ENCODE measurements around the gene NCOA7. TPM values are rescaled to one million over a fixed set of nuclear protein-coding genes. Genes with fewer than 3 reads are reported as not detected.

NCOA7 gene
- total RNA-seq, 1 experiment from 2014 or later, result 14.4 TPM

DNA sequence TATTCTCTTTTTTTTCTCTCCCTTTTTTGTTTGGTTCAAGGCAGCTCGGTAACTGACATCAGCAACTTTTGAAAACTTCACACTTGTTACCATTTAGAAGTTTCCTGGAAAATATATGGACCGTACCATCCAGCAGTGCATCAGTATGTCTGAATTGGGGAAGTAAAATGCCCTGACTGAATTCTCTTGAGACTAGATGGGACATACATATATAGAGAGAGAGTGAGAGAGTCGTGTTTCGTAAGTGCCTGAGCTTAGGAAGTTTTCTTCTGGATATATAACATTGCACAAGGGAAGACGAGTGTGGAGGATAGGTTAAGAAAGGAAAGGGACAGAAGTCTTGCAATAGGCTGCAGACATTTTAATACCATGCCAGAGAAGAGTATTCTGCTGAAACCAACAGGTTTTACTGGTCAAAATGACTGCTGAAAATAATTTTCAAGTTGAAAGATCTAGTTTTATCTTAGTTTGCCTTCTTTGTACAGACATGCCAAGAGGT lies 30.8 kb upstream of the NCOA7 start:
- Mint-ChIP-seq H3K36me3 (peaks cover 43% of the 10 kb centered on the region), H3K27ac (no peak overlapping the region; the same call in 1 of the 2 replicates), H3K4me3 (no peak overlapping the region), H3K4me1 (peaks cover 29% of the 10 kb centered on the region), H3K27me3 (ENCODE audit: low read depth) (no peaks in the 10 kb centered on the region; the same call in none of the 2 replicates), H3K9me3 (no peaks in the 10 kb centered on the region)
- DNase-seq (ENCODE audit: low spot score) (no peak), ATAC-seq (no peak)
- ChIA-PET CTCF (interaction anchor here (0.8 to 1.6 kb wide), 3 partner anchors 31 to 448 kb away, joined by 3 to 9 read pairs (median 4); partner anchors contain the start of gene NCOA7), POLR2A (no interaction called here)
- TF ChIP-seq SOX15 (CRISPR knock-in tag; IDR thresholded peaks at IDR 0.05), result no peak
- no peak for TF ChIP-seq ELF4 (CRISPR knock-in tag; IDR thresholded peaks at IDR 0.05; ENCODE audit: low read depth)
- TF ChIP-seq, protein P1, sequence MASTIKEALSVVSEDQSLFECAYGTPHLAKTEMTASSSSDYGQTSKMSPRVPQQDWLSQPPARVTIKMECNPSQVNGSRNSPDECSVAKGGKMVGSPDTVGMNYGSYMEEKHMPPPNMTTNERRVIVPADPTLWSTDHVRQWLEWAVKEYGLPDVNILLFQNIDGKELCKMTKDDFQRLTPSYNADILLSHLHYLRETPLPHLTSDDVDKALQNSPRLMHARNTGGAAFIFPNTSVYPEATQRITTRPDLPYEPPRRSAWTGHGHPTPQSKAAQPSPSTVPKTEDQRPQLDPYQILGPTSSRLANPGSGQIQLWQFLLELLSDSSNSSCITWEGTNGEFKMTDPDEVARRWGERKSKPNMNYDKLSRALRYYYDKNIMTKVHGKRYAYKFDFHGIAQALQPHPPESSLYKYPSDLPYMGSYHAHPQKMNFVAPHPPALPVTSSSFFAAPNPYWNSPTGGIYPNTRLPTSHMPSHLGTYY (CRISPR knock-in tag; IDR thresholded peaks at IDR 0.05), result no peak
- TF ChIP-seq, protein P2, sequence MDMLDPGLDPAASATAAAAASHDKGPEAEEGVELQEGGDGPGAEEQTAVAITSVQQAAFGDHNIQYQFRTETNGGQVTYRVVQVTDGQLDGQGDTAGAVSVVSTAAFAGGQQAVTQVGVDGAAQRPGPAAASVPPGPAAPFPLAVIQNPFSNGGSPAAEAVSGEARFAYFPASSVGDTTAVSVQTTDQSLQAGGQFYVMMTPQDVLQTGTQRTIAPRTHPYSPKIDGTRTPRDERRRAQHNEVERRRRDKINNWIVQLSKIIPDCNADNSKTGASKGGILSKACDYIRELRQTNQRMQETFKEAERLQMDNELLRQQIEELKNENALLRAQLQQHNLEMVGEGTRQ (CRISPR knock-in tag; IDR thresholded peaks at IDR 0.05), result no peak
- TF ChIP-seq MXD4 (CRISPR knock-in tag; IDR thresholded peaks at IDR 0.05; ENCODE audit: borderline replicate concordance), result no peak
- TF ChIP-seq NFATC4 (CRISPR knock-in tag; IDR thresholded peaks at IDR 0.05), result no peak
- TF ChIP-seq, protein P3, sequence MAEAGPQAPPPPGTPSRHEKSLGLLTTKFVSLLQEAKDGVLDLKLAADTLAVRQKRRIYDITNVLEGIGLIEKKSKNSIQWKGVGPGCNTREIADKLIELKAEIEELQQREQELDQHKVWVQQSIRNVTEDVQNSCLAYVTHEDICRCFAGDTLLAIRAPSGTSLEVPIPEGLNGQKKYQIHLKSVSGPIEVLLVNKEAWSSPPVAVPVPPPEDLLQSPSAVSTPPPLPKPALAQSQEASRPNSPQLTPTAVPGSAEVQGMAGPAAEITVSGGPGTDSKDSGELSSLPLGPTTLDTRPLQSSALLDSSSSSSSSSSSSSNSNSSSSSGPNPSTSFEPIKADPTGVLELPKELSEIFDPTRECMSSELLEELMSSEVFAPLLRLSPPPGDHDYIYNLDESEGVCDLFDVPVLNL (CRISPR knock-in tag; IDR thresholded peaks at IDR 0.05; ENCODE audit: borderline replicate concordance, low read depth), result no peak
- no peak for TF ChIP-seq PRRX2 (CRISPR knock-in tag; IDR thresholded peaks at IDR 0.05)
- TF ChIP-seq FOXJ3 (CRISPR knock-in tag; IDR thresholded peaks at IDR 0.05; ENCODE audit: borderline replicate concordance), result no peak
- TF ChIP-seq, protein P4, sequence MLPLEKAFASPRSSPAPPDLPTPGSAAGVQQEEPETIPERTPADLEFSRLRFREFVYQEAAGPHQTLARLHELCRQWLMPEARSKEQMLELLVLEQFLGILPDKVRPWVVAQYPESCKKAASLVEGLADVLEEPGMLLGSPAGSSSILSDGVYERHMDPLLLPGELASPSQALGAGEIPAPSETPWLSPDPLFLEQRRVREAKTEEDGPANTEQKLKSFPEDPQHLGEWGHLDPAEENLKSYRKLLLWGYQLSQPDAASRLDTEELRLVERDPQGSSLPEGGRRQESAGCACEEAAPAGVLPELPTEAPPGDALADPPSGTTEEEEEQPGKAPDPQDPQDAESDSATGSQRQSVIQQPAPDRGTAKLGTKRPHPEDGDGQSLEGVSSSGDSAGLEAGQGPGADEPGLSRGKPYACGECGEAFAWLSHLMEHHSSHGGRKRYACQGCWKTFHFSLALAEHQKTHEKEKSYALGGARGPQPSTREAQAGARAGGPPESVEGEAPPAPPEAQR (CRISPR knock-in tag; IDR thresholded peaks at IDR 0.05), result no peak
- TF ChIP-seq ZNF232 (CRISPR knock-in tag; IDR thresholded peaks at IDR 0.05), result no peak
- no peak for TF ChIP-seq ZNF138 (CRISPR knock-in tag; conservative IDR thresholded peaks at IDR 0.05)
- TF ChIP-seq OVOL2 (CRISPR knock-in tag; IDR thresholded peaks at IDR 0.05; ENCODE audit: borderline replicate concordance), result no peak
- TF ChIP-seq, protein P5, sequence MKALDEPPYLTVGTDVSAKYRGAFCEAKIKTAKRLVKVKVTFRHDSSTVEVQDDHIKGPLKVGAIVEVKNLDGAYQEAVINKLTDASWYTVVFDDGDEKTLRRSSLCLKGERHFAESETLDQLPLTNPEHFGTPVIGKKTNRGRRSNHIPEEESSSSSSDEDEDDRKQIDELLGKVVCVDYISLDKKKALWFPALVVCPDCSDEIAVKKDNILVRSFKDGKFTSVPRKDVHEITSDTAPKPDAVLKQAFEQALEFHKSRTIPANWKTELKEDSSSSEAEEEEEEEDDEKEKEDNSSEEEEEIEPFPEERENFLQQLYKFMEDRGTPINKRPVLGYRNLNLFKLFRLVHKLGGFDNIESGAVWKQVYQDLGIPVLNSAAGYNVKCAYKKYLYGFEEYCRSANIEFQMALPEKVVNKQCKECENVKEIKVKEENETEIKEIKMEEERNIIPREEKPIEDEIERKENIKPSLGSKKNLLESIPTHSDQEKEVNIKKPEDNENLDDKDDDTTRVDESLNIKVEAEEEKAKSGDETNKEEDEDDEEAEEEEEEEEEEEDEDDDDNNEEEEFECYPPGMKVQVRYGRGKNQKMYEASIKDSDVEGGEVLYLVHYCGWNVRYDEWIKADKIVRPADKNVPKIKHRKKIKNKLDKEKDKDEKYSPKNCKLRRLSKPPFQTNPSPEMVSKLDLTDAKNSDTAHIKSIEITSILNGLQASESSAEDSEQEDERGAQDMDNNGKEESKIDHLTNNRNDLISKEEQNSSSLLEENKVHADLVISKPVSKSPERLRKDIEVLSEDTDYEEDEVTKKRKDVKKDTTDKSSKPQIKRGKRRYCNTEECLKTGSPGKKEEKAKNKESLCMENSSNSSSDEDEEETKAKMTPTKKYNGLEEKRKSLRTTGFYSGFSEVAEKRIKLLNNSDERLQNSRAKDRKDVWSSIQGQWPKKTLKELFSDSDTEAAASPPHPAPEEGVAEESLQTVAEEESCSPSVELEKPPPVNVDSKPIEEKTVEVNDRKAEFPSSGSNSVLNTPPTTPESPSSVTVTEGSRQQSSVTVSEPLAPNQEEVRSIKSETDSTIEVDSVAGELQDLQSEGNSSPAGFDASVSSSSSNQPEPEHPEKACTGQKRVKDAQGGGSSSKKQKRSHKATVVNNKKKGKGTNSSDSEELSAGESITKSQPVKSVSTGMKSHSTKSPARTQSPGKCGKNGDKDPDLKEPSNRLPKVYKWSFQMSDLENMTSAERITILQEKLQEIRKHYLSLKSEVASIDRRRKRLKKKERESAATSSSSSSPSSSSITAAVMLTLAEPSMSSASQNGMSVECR (CRISPR knock-in tag; IDR thresholded peaks at IDR 0.05; ENCODE audit: borderline replicate concordance), result no peak

DNA sequence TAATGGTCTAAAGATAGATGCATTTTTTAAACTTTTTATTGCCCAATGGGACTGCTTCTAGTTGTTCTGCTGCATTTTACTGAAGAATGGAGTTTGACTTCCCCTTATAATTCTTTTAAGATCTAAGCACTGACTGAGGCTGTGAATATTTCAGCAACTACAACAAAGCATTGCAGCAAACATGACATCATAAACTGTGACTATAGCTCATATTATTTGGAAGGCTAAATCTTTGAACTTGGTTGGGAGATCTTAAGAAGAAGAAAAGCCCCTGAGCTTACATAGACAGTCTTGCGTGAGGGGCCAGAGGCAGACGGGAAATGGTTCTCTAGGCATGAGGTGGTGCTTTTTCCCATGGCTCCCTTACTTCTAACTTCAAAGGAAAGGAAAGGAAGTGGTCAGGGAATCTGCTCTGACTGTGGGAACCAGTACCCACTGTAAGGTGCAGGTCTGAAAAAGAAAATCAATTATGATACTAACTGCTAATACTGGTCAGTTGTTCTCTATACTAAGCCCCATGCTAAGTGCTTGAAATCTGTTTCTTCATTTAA lies 26.6 kb upstream of the NCOA7 start:
- Mint-ChIP-seq H3K9me3 (no peaks in the 10 kb centered on the region), H3K4me1 (peaks cover 15% of the 10 kb centered on the region), H3K27ac (no peak overlapping the region), H3K36me3 (peaks cover 14% of the 10 kb centered on the region), H3K27me3 (ENCODE audit: low read depth) (no peaks in the 10 kb centered on the region; the same call in 1 of the 2 replicates), H3K4me3 (no peak overlapping the region)
- CTCF ChIA-PET, result interaction anchor here (0.9 to 1.5 kb wide), 3 partner anchors 11 to 451 kb away, joined by 3 to 4 read pairs (median 4); no protein-coding TSS in a partner anchor
- no peak for DNase-seq (ENCODE audit: low spot score)
- no peak; the same call in 1 of the 2 replicates for ATAC-seq
- POLR2A ChIA-PET, result no interaction called here
- TF ChIP-seq FOXK1 (CRISPR knock-in tag; IDR thresholded peaks at IDR 0.05), result no peak
- no peak for TF ChIP-seq NFYB (CRISPR knock-in tag; conservative IDR thresholded peaks at IDR 0.05; ENCODE audit: low read depth)
- TF ChIP-seq ZNF232 (CRISPR knock-in tag; IDR thresholded peaks at IDR 0.05), result no peak
- no peak for TF ChIP-seq ZNF138 (CRISPR knock-in tag; conservative IDR thresholded peaks at IDR 0.05)
- no peak for TF ChIP-seq TEAD1 (CRISPR knock-in tag; IDR thresholded peaks at IDR 0.05)
- TF ChIP-seq SOX15 (CRISPR knock-in tag; IDR thresholded peaks at IDR 0.05), result no peak
- no peak for TF ChIP-seq ELF4 (CRISPR knock-in tag; IDR thresholded peaks at IDR 0.05; ENCODE audit: low read depth)
- TF ChIP-seq GABPB1 (CRISPR knock-in tag; IDR thresholded peaks at IDR 0.05), result no peak
- TF ChIP-seq SMAD3 (CRISPR knock-in tag; IDR thresholded peaks at IDR 0.05; ENCODE audit: borderline replicate concordance), result no peak
- TF ChIP-seq, protein P1 (CRISPR knock-in tag; IDR thresholded peaks at IDR 0.05), result no peak
- no peak for TF ChIP-seq ZNF317 (CRISPR knock-in tag; IDR thresholded peaks at IDR 0.05; ENCODE audit: borderline replicate concordance, low read depth)
